Liver (tissue), 9 donors: Measurements from ENCODE around the gene COPG2. TPM values are rescaled to one million over a fixed set of nuclear protein-coding genes. Genes with fewer than 3 reads are reported as not detected.

Experiments used
- DNase-seq: peaks from one replicate; pipeline ENCODE4 v3.0.0-alpha.2; 2017; ENCODE audit warnings: low spot score
- H3K27ac ChIP-seq, 2 donors: one replicate each; pipeline ENCODE4 v1.7.0; 2013; ENCODE audit warnings: inconsistent platforms in 2 of 2, low read length in 2 of 2, control low read depth in 1 of 2, low read depth in 1 of 2, mild to moderate bottlenecking in 1 of 2
- H3K27me3 ChIP-seq, 4 donors: one replicate each; pipeline versions ENCODE4 v1.6.1 to v1.7.0; 2013; ENCODE audit warnings: low read length in 3 of 4, inconsistent platforms in 1 of 4, mild to moderate bottlenecking in 1 of 4, moderate library complexity in 1 of 4; ENCODE audit not compliant: control insufficient read depth in 4 of 4, insufficient read depth in 4 of 4
- H3K36me3 ChIP-seq, 4 donors: one replicate each; pipeline versions ENCODE4 v1.6.1 to v1.7.0; 2013; ENCODE audit warnings: low read length in 3 of 4, mild to moderate bottlenecking in 3 of 4, low read depth in 1 of 4, moderate library complexity in 1 of 4; ENCODE audit not compliant: control insufficient read depth in 4 of 4, insufficient read depth in 3 of 4
- H3K4me1 ChIP-seq, 4 donors: one replicate each; pipeline versions ENCODE4 v1.6.1 to v1.7.0; 2013; ENCODE audit warnings: low read length in 3 of 4, mild to moderate bottlenecking in 3 of 4, moderate library complexity in 1 of 4; ENCODE audit not compliant: control insufficient read depth in 4 of 4, insufficient read depth in 4 of 4
- H3K4me3 ChIP-seq, 3 donors: one replicate each; pipeline versions ENCODE4 v1.6.1 to v1.7.0; 2013; ENCODE audit warnings: low read length in 3 of 3, control low read depth in 1 of 3, low read depth in 1 of 3, mild to moderate bottlenecking in 1 of 3
- H3K9ac ChIP-seq, 2 donors: one replicate each; pipeline ENCODE4 v1.7.0; 2013; ENCODE audit warnings: low read length in 2 of 2, mild to moderate bottlenecking in 2 of 2, moderate library complexity in 2 of 2, control low read depth in 1 of 2, low read depth in 1 of 2
- H3K9me3 ChIP-seq, 4 donors: one replicate each; pipeline versions ENCODE4 v1.6.1 to v1.7.0; 2013; ENCODE audit warnings: low read length in 3 of 4; ENCODE audit not compliant: control insufficient read depth in 4 of 4
- CTCF ChIP-seq: fragments of 150-350 bp; IDR thresholded peaks from 2 replicates; pipeline ENCODE4 v1.5.1; 2017; ENCODE audit warnings: improper control_type of control experiment, low read depth, low read length; ENCODE audit not compliant: missing input control
- EGR1 ChIP-seq, 2 donors: IDR thresholded peaks; 2 replicates each; pipeline ENCODE4 v1.6.1; 2016 to 2018; ENCODE audit warnings: antibody characterized with exemption in 2 of 2, low read depth in 2 of 2
- FOXA1 ChIP-seq: IDR thresholded peaks from 2 replicates; pipeline ENCODE4 v1.6.1; 2016; ENCODE audit warnings: antibody characterized with exemption
- FOXA2 ChIP-seq: IDR thresholded peaks from 2 replicates; pipeline ENCODE4 v1.6.1; 2016; ENCODE audit warnings: antibody characterized with exemption
- GABPA ChIP-seq, 2 donors: IDR thresholded peaks in 1 of 2; conservative IDR thresholded peaks in 1 of 2; 2 replicates each; pipeline ENCODE4 v1.6.1; 2016; ENCODE audit warnings: antibody characterized with exemption in 2 of 2, mild to moderate bottlenecking in 1 of 2, moderate library complexity in 1 of 2
- HNF4A ChIP-seq, 2 donors: conservative IDR thresholded peaks; 2 replicates each; pipeline ENCODE4 v1.6.1; 2016; ENCODE audit warnings: antibody characterized with exemption in 2 of 2, mild to moderate bottlenecking in 2 of 2
- HNF4G ChIP-seq: IDR thresholded peaks from 2 replicates; pipeline ENCODE4 v1.6.1; 2016; ENCODE audit warnings: antibody characterized with exemption
- JUND ChIP-seq, 2 donors: IDR thresholded peaks; 2 replicates each; pipeline ENCODE4 v1.6.1; 2016; ENCODE audit warnings: antibody characterized with exemption in 2 of 2
- RAD21 ChIP-seq, 2 donors: IDR thresholded peaks; 2 replicates each; pipeline ENCODE4 v1.6.1; 2016; ENCODE audit warnings: antibody characterized with exemption in 2 of 2, mild to moderate bottlenecking in 2 of 2
- REST ChIP-seq: IDR thresholded peaks from 2 replicates; pipeline ENCODE4 v1.6.1; 2016; ENCODE audit warnings: antibody characterized with exemption, mild to moderate bottlenecking
- RXRA ChIP-seq, 2 donors: IDR thresholded peaks; 2 replicates each; pipeline ENCODE4 v1.6.1; 2017 to 2018; ENCODE audit warnings: antibody characterized with exemption in 2 of 2, mild to moderate bottlenecking in 1 of 2
- TAF1 ChIP-seq: conservative IDR thresholded peaks from 2 replicates; pipeline ENCODE4 v1.6.1; 2016; ENCODE audit warnings: antibody characterized with exemption, mild to moderate bottlenecking
- YY1 ChIP-seq: IDR thresholded peaks from 2 replicates; pipeline ENCODE4 v1.6.1; 2016; ENCODE audit warnings: antibody characterized with exemption, mild to moderate bottlenecking
- WGBS: extraction: QIAGEN DNeasy Blood & Tissue Kit; methylation state at CpG from one replicate; pipeline ENCODE4 v1.1.7; 2013; 5-methylcytosine and 5-hydroxymethylcytosine counted together
- polyA plus RNA-seq, 2 donors: library from polyadenylated mRNA; stranded (reverse) in 1 of 2; unstranded in 1 of 2; fragments of 200-250 nt in 1 of 2; fragments of >200 nt in 1 of 2; fragmentation: Nextera tagmentation in 1 of 2; extraction: Ambion mirVana in 1 of 2; gene quantifications; one replicate each; pipeline versions ENCODE4 v1.2.1 to v1.2.3, GENCODE V29; 2013 to 2015
- total RNA-seq, 2 donors: library from RNA; depleted of rRNA; stranded (reverse); fragments of >200 nt; gene quantifications; one replicate each; pipeline ENCODE4 v1.2.3, GENCODE V29; 2014
- TF ChIP-seq, protein P1 (sequence below): IDR thresholded peaks from 2 replicates; pipeline ENCODE4 v1.6.1; 2016; ENCODE audit warnings: antibody characterized with exemption
- TF ChIP-seq, protein P2 (sequence below): IDR thresholded peaks from 2 replicates; pipeline ENCODE4 v1.6.1; 2016; ENCODE audit warnings: antibody characterized with exemption
- TF ChIP-seq, protein P3 (sequence below): IDR thresholded peaks from 2 replicates; pipeline ENCODE4 v1.6.1; 2016; ENCODE audit warnings: antibody characterized with exemption
- donor health status: healthy.
- donor health status: healthy.
- donor health status: healthy.
- donor health status: healthy.
- donor health status: healthy.

Gene COPG2
- total and polyA plus RNA-seq, 4 donors: 0.99 to 10.3 (median 4.7) TPM

GRCh38 chr7:130468612-130469011 lies 199.9 kb downstream of the COPG2 start (continued):
- TF ChIP-seq RXRA (IDR thresholded peaks at IDR 0.05) (no peak), GABPA (IDR thresholded peaks at IDR 0.05 in 1 of 2, conservative IDR thresholded peaks at IDR 0.05 in 1 of 2) (no peak), JUND (IDR thresholded peaks at IDR 0.05) (no peak)
- TF ChIP-seq, protein P1, sequence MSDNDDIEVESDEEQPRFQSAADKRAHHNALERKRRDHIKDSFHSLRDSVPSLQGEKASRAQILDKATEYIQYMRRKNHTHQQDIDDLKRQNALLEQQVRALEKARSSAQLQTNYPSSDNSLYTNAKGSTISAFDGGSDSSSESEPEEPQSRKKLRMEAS: no peak

GRCh38 chr7:130463553-130464434 lies 204.8 kb downstream of the COPG2 start:
- WGBS: 64% methylated on average over 4 of the region's 4 CpGs
- Histone ChIP-seq H3K9me3 (peaks cover 0 to 11% (median 2%) of the 10 kb centered on the region in 4 donors), H3K4me1 (no peaks in the 10 kb centered on the region), H3K27ac (no peak overlapping the region), H3K9ac (no peak overlapping the region), H3K36me3 (no peaks in the 10 kb centered on the region), H3K4me3 (no peak overlapping the region), H3K27me3 (no peaks in the 10 kb centered on the region)
- no peak for DNase-seq
- TF ChIP-seq YY1: no peak
- no peak for TF ChIP-seq FOXA1

DNA sequence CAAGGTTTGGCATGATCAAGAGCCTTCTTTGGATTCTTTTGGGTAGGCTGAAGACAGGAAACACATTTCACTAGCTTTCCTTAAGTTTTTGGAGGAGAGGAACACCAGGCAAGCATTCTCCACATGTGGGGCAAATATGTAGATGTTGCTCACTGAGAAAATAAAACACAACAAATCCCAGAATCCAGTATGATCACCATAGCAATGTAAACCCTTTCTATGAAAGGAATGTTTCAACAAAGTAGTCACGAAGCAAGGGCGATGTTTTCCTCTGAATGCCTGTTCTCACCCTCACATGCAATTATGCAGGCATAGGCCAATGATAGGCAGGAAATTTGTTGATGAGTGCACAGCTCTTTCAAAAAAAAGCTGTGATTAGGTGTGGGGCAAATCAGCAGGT lies 207.3 kb downstream of the COPG2 start:
- Histone ChIP-seq H3K27ac (no peak overlapping the region), H3K9ac (no peak overlapping the region), H3K9me3 (peaks cover 0 to 11% (median 2%) of the 10 kb centered on the region in 4 donors), H3K36me3 (no peaks in the 10 kb centered on the region), H3K27me3 (no peaks in the 10 kb centered on the region), H3K4me1 (no peaks in the 10 kb centered on the region), H3K4me3 (no peak overlapping the region)
- no peak for DNase-seq
- 48% methylated on average over 2 of the region's 2 CpGs for WGBS
- TF ChIP-seq FOXA2 (no peak), GABPA (IDR thresholded peaks at IDR 0.05 in 1 of 2, conservative IDR thresholded peaks at IDR 0.05 in 1 of 2) (no peak), YY1 (no peak), RXRA (IDR thresholded peaks at IDR 0.05) (no peak), JUND (IDR thresholded peaks at IDR 0.05) (no peak), TAF1 (no peak), FOXA1 (no peak), EGR1 (IDR thresholded peaks at IDR 0.05; ENCODE audit: low read depth in 2 of 2) (no peak), HNF4A (conservative IDR thresholded peaks at IDR 0.05) (no peak), REST (no peak), RAD21 (IDR thresholded peaks at IDR 0.05) (no peak), CTCF (no peak), HNF4G (no peak)
- TF ChIP-seq, protein P1: no peak
- TF ChIP-seq, protein P2, sequence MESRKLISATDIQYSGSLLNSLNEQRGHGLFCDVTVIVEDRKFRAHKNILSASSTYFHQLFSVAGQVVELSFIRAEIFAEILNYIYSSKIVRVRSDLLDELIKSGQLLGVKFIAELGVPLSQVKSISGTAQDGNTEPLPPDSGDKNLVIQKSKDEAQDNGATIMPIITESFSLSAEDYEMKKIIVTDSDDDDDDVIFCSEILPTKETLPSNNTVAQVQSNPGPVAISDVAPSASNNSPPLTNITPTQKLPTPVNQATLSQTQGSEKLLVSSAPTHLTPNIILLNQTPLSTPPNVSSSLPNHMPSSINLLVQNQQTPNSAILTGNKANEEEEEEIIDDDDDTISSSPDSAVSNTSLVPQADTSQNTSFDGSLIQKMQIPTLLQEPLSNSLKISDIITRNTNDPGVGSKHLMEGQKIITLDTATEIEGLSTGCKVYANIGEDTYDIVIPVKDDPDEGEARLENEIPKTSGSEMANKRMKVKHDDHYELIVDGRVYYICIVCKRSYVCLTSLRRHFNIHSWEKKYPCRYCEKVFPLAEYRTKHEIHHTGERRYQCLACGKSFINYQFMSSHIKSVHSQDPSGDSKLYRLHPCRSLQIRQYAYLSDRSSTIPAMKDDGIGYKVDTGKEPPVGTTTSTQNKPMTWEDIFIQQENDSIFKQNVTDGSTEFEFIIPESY: no peak
- TF ChIP-seq, protein P3, sequence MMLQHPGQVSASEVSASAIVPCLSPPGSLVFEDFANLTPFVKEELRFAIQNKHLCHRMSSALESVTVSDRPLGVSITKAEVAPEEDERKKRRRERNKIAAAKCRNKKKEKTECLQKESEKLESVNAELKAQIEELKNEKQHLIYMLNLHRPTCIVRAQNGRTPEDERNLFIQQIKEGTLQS: no peak
